Lower lobe of right lung (tissue), 2 donors: Measurements from ENCODE around the gene NRXN3. TPM values are rescaled to one million over a fixed set of nuclear protein-coding genes. Genes with fewer than 3 reads are reported as not detected.

ENCODE experiments used
- ATAC-seq, 2 donors: fragments of 200-7000 bp; cut with Tn5 transposase; one replicate each; pipeline ENCODE4 v1.9.1; 2020 to 2022; ENCODE audit warnings: mild to moderate bottlenecking in 2 of 2, moderate library complexity in 2 of 2
- DNase-seq: peaks from one replicate; pipeline ENCODE4 v3.0.0-alpha.2; 2020
- H3K27ac ChIP-seq: fragments of 200-600 bp; one replicate; pipeline ENCODE4 v1.8.0; 2022
- H3K27me3 ChIP-seq: fragments of 200-600 bp; one replicate; pipeline ENCODE4 v1.8.0; 2022; ENCODE audit warnings: low read depth
- H3K36me3 ChIP-seq: fragments of 200-600 bp; one replicate; pipeline ENCODE4 v1.8.0; 2022; ENCODE audit warnings: mild to moderate bottlenecking
- H3K4me1 ChIP-seq: fragments of 200-600 bp; one replicate; pipeline ENCODE4 v1.8.0; 2022
- H3K4me3 ChIP-seq: fragments of 200-600 bp; one replicate; pipeline ENCODE4 v1.8.0; 2022; ENCODE audit warnings: mild to moderate bottlenecking
- H3K9me3 ChIP-seq: fragments of 200-600 bp; one replicate; pipeline ENCODE4 v1.8.0; 2022
- CTCF ChIP-seq: fragments of 200-600 bp; IDR thresholded peaks from one replicate; pipeline ENCODE4 v1.8.0; 2022; ENCODE audit warnings: antibody characterized with exemption, mild to moderate bottlenecking
- intact Hi-C: fragments of 100-400 bp; cut with DNase I; formaldehyde crosslinking; loops from one replicate; pipeline ENCODE4 v1.11.0; 2022
- total RNA-seq: library from RNA; stranded (reverse); fragmentation: NEBNext Ultra II Directional; extraction: Animal tissue kit (Norgen Biotek cat#: 25700); gene quantifications from one replicate; pipeline ENCODE4 v1.2.1, GENCODE V29; 2021
- donor health status: DM: no; HTN: yes; CAD: no; lungs with severe emphysema.

Gene NRXN3
- total RNA-seq, 1 donor from 2014 or later: 9.0 TPM

- H3K9me3 ChIP-seq: peaks cover 16% of the 10 kb centered on the region
- DNase-seq (no peak), ATAC-seq (no peak)
- no peaks in the 10 kb centered on the region for H3K4me1 ChIP-seq
- TF ChIP-seq CTCF: no peak
- intact Hi-C loops: no loop called here
- H3K4me3 ChIP-seq: no peak overlapping the region
- H3K27ac ChIP-seq: no peak overlapping the region
- no peaks in the 10 kb centered on the region for H3K36me3 ChIP-seq
- no peaks in the 10 kb centered on the region for H3K27me3 ChIP-seq
Measured at GRCh38 chr14:78576437-78577166, 406.4 kb downstream of the NRXN3 start.

- ATAC-seq: peak; percentile 24 to 55
- no peak for TF ChIP-seq CTCF
- no peaks in the 10 kb centered on the region for H3K27me3 ChIP-seq
- H3K27ac ChIP-seq: no peak overlapping the region
- intact Hi-C loops: no loop called here
- H3K9me3 ChIP-seq: no peaks in the 10 kb centered on the region
- no peak for DNase-seq
- no peaks in the 10 kb centered on the region for H3K4me1 ChIP-seq
- no peaks in the 10 kb centered on the region for H3K36me3 ChIP-seq
- no peak overlapping the region for H3K4me3 ChIP-seq
Measured at GRCh38 chr14:78581229-78581628, 411.1 kb downstream of the NRXN3 start.

GRCh38 chr14:78586681-78587080, 416.5 kb downstream of the NRXN3 start:
- intact Hi-C loops: no loop called here
- ATAC-seq (no peak), DNase-seq (no peak)
- Histone ChIP-seq H3K27me3 (no peaks in the 10 kb centered on the region), H3K4me1 (no peaks in the 10 kb centered on the region), H3K4me3 (no peak overlapping the region), H3K9me3 (no peaks in the 10 kb centered on the region), H3K27ac (no peak overlapping the region), H3K36me3 (no peaks in the 10 kb centered on the region)
- TF ChIP-seq CTCF: no peak

- no peaks in the 10 kb centered on the region for H3K27me3 ChIP-seq
- H3K4me1 ChIP-seq: no peaks in the 10 kb centered on the region
- no peaks in the 10 kb centered on the region for H3K9me3 ChIP-seq
- intact Hi-C loops: no loop called here
- no peak overlapping the region for H3K4me3 ChIP-seq
- H3K36me3 ChIP-seq: no peaks in the 10 kb centered on the region
- H3K27ac ChIP-seq: no peak overlapping the region
- ATAC-seq (no peak), DNase-seq (no peak)
- TF ChIP-seq CTCF: no peak
Measured at GRCh38 chr14:78588906-78589305, 418.7 kb downstream of the NRXN3 start.

GRCh38 chr14:78592616-78593219, 422.5 kb downstream of the NRXN3 start:
- Histone ChIP-seq H3K27me3 (no peaks in the 10 kb centered on the region), H3K4me1 (no peaks in the 10 kb centered on the region), H3K27ac (no peak overlapping the region), H3K9me3 (no peaks in the 10 kb centered on the region), H3K36me3 (no peaks in the 10 kb centered on the region), H3K4me3 (no peak overlapping the region)
- intact Hi-C loops: no loop called here
- ATAC-seq (no peak), DNase-seq (no peak)
- no peak for TF ChIP-seq CTCF
